ENCODE results near the gene ARID3C.
"Not testable (repeated sequence)": the region's sequence is repeated elsewhere in the genome, so short reads cannot be mapped to it uniquely, and the experiment has no call there.

The ARID3C gene

GRCh38 chr9:34652602-34653000, 23.7 kb upstream of the ARID3C start:
- no peak for DNase-seq

- peak; percentile 90 for DNase-seq
Observed at GRCh38 chr9:34651876-34652601, 23.2 kb upstream of the ARID3C start, which contains the start of gene IL11RA. IL11RA (plus strand) TSS chr9:34652185; CDS start chr9:34655218, 3,033 bp downstream.

- DNase-seq = no peak
Observed at GRCh38 chr9:34651321-34651720, 22.5 kb upstream of the ARID3C start.

- DNase-seq = no peak
Observed at GRCh38 chr9:34650816-34651215, 21.9 kb upstream of the ARID3C start.

GRCh38 chr9:34648673-34649072, 19.8 kb upstream of the ARID3C start:
- DNase-seq = no peak

GRCh38 chr9:34647651-34648050, 18.8 kb upstream of the ARID3C start:
- no peak for DNase-seq

GRCh38 chr9:34647084-34647403, 18.2 kb upstream of the ARID3C start:
- no peak for DNase-seq

GRCh38 chr9:34646211-34647083, 17.6 kb upstream of the ARID3C start, which contains the start of gene GALT:
GALT (plus strand) TSS chr9:34646675; CDS start chr9:34646705, 30 bp downstream.
- DNase-seq = peak; percentile 83

GRCh38 chr9:34644766-34645314, 16.0 kb upstream of the ARID3C start:
- no peak for DNase-seq

- no peak for DNase-seq
Observed at GRCh38 chr9:34642679-34643078, 13.8 kb upstream of the ARID3C start.

GRCh38 chr9:34639322-34639721, 10.5 kb upstream of the ARID3C start:
- DNase-seq = not testable (repeated sequence)

GRCh38 chr9:34638138-34638445, 9.2 kb upstream of the ARID3C start:
- DNase-seq = no peak

GRCh38 chr9:34637356-34638137, 8.7 kb upstream of the ARID3C start, which contains the start of gene SIGMAR1:
SIGMAR1 (minus strand) TSS chr9:34637787; CDS start chr9:34637697, 90 bp downstream.
- peak; percentile 95 for DNase-seq

GRCh38 chr9:34636791-34637355, 8.0 kb upstream of the ARID3C start:
- no peak for DNase-seq

GRCh38 chr9:34635556-34635955, 6.7 kb upstream of the ARID3C start:
- no peak for DNase-seq

- DNase-seq = no peak
Observed at GRCh38 chr9:34634551-34635248, 5.8 kb upstream of the ARID3C start.

- DNase-seq = peak; percentile 61
Observed at GRCh38 chr9:34633851-34634550, 5.1 kb upstream of the ARID3C start.

- no peak for DNase-seq
Observed at GRCh38 chr9:34633166-34633565, 4.3 kb upstream of the ARID3C start.

- DNase-seq = no peak
Observed at GRCh38 chr9:34630402-34631154, 1.7 kb upstream of the ARID3C start.

GRCh38 chr9:34629491-34629808, 584 bp upstream of the ARID3C start:
- DNase-seq = no peak
